Left ventricle myocardium superior (tissue), 1 donor: Measurements from ENCODE around the gene PTMS. TPM values are rescaled to one million over a fixed set of nuclear protein-coding genes. Genes with fewer than 3 reads are reported as not detected.
"Not testable (repeated sequence)": the region's sequence is repeated elsewhere in the genome, so short reads cannot be mapped to it uniquely, and the experiment has no call there.

Experiments used
- ATAC-seq: fragments of 200-7000 bp; cut with Tn5 transposase; one replicate; pipeline ENCODE4 v1.9.1; 2020; ENCODE audit warnings: mild to moderate bottlenecking, moderate library complexity
- DNase-seq: peaks from one replicate; pipeline ENCODE4 v3.0.0-alpha.2; 2020
- intact Hi-C: fragments of 100-400 bp; cut with micrococcal nuclease; formaldehyde crosslinking; loops from one replicate; pipeline ENCODE4 v1.11.0; 2022
- long read RNA-seq: library from polyadenylated mRNA; unstranded; transcript quantifications from one replicate; pipeline ENCODE4 v2.0.0, GENCODE V29; 2021
- total RNA-seq: library from RNA; stranded (reverse); fragmentation: NEBNext Ultra II Directional; extraction: Animal tissue kit (Norgen Biotek cat#: 25700); gene quantifications from one replicate; pipeline ENCODE4 v1.2.1, GENCODE V29; 2021
- donor health status: DM: no; HTN: yes; CAD: no; lungs with severe emphysema.

Gene PTMS
- total RNA-seq, result 133 TPM
- long read RNA-seq, transcript PTMS-207 (5 exons, 1,150 nt), result major isoform, 38 of 107 reads
- long read RNA-seq, partial matches to known transcripts, result 63 of 107 reads
- long read RNA-seq, other reads (novel, unspliced or antisense), result 5 of 107 reads

- ATAC-seq, result peak; percentile 57
- intact Hi-C loops, result no loop called here
These were observed at the start of gene PTMS for GRCh38 chr12:6765634-6766581. TSS of gene PTMS (plus strand) at chr12:6766363. CDS start at chr12:6766706, 343 bp downstream.

GRCh38 chr12:6716874-6717437 lies 49.2 kb upstream of the PTMS start:
- no peak for ATAC-seq
- intact Hi-C loops, result no loop called here

More at GRCh38 chr12:6765634-6766581, at the start of gene PTMS:
- peak; percentile 90 for DNase-seq

GRCh38 chr12:6722863-6723262 lies 43.3 kb upstream of the PTMS start:
- DNase-seq, result no peak
- intact Hi-C loops, result no loop called here

More at GRCh38 chr12:6716874-6717437, 49.2 kb upstream of the PTMS start:
- no peak for DNase-seq

GRCh38 chr12:6723607-6724408 lies 42.4 kb upstream of the PTMS start, which contains the start of gene COPS7A:
TSS of gene COPS7A (plus strand) at chr12:6724046. CDS start at chr12:6724657, 611 bp downstream.
- peak; percentile 98 for DNase-seq
- intact Hi-C loops, result no loop called here
- peak; percentile 99 for ATAC-seq

More at GRCh38 chr12:6722863-6723262, 43.3 kb upstream of the PTMS start:
- no peak for ATAC-seq

- peak; percentile 13 for ATAC-seq
- intact Hi-C loops, result no loop called here
- no peak for DNase-seq
These were observed 41.8 kb upstream of the PTMS start for GRCh38 chr12:6724409-6724797.

GRCh38 chr12:6725350-6725749 lies 40.8 kb upstream of the PTMS start:
- intact Hi-C loops, result no loop called here
- DNase-seq, result no peak
- no peak for ATAC-seq

GRCh38 chr12:6729186-6729585 lies 37.0 kb upstream of the PTMS start:
- DNase-seq (no peak), ATAC-seq (no peak)
- intact Hi-C loops, result no loop called here

GRCh38 chr12:6730169-6730568 lies 36.0 kb upstream of the PTMS start:
- intact Hi-C loops, result no loop called here
- ATAC-seq (no peak), DNase-seq (no peak)

- no peak for ATAC-seq
- DNase-seq, result no peak
- intact Hi-C loops, result loop anchor here (2.0 to 5.0 kb wide), 2 partner anchors 38 to 93 kb away; partner anchors contain the start of genes LAG3 and P3H3
These were observed 31.4 kb upstream of the PTMS start for GRCh38 chr12:6734506-6735387.

- ATAC-seq, result peak; percentile 92
- intact Hi-C loops, result loop anchor here (2.0 to 5.0 kb wide), 2 partner anchors 37 to 92 kb away; partner anchors contain the start of genes LAG3 and P3H3
- peak; percentile 81 for DNase-seq
These were observed 30.5 kb upstream of the PTMS start for GRCh38 chr12:6735448-6736191.

GRCh38 chr12:6736754-6737153 lies 29.4 kb upstream of the PTMS start:
- ATAC-seq (no peak), DNase-seq (no peak)
- intact Hi-C loops, result loop anchor here (5.0 kb wide), 1 partner anchor 91 kb away; the partner anchor contains the start of gene P3H3

GRCh38 chr12:6742080-6742479 lies 24.1 kb upstream of the PTMS start:
- not testable (repeated sequence) for ATAC-seq

GRCh38 chr12:6742834-6743233 lies 23.3 kb upstream of the PTMS start:
- no peak for DNase-seq
- intact Hi-C loops, result no loop called here
- ATAC-seq, result no peak

More at GRCh38 chr12:6742080-6742479, 24.1 kb upstream of the PTMS start:
- intact Hi-C loops, DNase-seq: not testable (repeated sequence)

GRCh38 chr12:6743300-6743699 lies 22.9 kb upstream of the PTMS start:
- DNase-seq, ATAC-seq, intact Hi-C loops: not testable (repeated sequence)

GRCh38 chr12:6745741-6746525 lies 20.2 kb upstream of the PTMS start:
- peak; percentile 42 for ATAC-seq
- intact Hi-C loops, result no loop called here
- DNase-seq, result no peak

- intact Hi-C loops, result no loop called here
- ATAC-seq, result no peak
- no peak for DNase-seq
These were observed 18.9 kb upstream of the PTMS start for GRCh38 chr12:6747216-6747615.
